ENCODE results near the gene QPRT.
"Not testable (repeated sequence)": the region's sequence is repeated elsewhere in the genome, so short reads cannot be mapped to it uniquely, and the experiment has no call there.

Gene QPRT

DNA sequence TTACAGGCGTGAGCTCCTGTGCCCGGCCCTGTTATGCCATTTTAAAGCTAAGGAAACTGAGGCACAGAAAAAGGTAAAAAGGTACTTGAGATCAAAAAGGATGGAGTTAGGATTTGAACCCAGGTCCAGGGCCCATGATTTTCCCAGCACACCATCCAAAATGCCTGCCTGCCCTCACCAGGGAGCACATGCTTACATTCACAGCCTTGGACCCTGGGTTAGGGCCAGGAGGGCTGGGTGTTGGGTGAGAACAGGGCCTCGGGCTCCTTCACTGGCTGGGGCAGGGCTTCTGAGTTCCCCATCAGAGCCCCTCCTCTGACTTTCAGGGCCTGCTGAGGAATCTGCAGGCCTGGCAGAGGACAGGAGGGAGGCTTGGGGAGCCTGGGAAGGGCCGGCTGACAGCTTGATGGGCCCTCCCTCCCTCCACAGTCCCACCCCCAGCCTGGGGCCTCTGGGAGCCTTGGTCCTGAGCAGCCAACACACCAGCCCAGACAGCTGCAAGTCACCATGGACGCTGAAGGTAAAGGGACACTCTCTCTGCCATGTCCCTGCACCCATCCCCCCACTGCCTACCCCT is at the start of gene QPRT:
QPRT (plus strand) TSS at position 490 of the 577 bp plus-strand sequence; CDS start at position 508, 18 bp downstream.
- no peak for DNase-seq (ENCODE audit: low read depth in 2 of 2, low spot score in 1 of 2)

DNA sequence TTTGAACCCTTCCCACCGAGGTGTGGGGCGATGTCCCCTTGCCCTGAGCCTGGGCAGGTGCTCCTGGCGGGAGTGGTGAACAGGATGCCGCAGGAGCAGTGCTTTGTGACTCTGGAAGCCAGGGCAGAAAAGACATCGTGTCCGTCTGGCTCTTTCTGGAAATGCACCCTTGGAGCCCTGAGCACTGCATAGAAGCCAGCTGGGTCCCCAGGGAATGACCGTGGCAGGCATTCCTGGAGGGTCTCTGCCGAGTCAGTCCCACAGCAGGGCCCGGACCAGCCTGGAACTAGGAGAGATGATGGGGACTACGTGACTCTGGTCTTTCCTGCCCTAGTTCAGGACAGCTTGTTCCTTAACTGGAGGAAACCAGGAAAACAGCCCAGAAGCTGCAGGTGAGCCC is 49.7 kb upstream of the QPRT start:
- DNase-seq (ENCODE audit: low read depth in 2 of 2, low spot score in 1 of 2), result not testable (repeated sequence)

DNA sequence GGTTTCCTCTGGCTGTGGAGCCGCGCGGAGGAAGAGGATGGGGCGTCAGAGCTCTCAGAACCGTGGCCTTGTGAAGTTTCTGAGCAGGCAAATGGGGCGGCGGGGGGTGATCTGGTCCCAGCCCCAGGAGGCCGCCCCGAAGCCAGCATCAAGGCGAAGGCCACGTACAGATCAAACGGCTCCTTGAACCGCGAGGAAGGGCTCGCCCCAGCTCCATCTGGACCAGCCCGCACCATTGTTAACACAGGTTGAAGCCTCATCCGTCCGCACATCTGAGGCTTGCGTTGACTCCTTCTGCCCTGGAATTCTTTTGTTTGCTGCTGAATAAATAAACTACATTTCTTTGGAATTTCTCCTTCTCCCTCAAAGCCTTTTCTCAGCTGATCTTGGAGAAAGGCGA is 47.3 kb upstream of the QPRT start:
- not testable (repeated sequence) for DNase-seq (ENCODE audit: low read depth in 2 of 2, low spot score in 1 of 2)

DNA sequence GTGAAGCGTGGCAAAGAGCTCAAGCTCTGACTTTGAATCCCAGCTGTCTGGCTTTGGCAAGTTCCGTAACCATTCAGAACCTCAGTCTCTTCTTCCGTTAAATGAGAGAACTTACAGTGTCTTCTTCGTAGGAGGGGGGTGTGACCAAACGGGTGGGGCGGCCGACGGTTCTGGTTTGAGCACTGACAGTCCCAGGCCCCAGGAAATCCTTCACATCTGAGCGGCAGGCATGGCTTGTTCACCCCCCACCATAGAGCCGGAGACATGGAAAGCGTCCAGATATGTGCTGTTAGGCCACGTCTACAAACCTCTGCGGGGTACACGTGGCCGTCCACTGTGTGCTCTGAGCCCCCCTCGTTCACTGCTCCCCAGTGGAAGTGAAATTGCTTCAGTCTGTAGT is 43.1 kb upstream of the QPRT start:
- not testable (repeated sequence) for DNase-seq (ENCODE audit: low read depth in 2 of 2, low spot score in 1 of 2)

DNA sequence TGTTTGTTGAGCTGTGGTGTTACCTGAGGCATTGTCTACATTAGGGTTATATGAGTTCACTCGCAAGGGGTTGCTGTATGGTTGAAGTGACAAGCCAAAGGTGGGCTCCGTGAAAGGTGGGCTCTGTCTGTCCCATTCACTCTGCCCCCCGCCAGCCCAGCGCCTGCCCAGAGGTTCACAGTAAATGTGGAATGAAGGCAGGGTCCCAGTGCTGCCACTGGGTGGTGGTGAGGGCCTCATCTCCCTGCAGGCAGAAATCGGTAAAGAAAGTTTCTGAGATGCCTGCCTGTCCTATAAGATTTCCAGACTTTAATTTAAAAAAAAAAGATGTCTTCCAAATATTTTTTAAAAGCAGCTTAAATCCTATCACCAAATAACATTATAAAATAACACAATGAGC is 42.6 kb upstream of the QPRT start:
- DNase-seq (ENCODE audit: low read depth in 2 of 2, low spot score in 1 of 2), result not testable (repeated sequence)

DNA sequence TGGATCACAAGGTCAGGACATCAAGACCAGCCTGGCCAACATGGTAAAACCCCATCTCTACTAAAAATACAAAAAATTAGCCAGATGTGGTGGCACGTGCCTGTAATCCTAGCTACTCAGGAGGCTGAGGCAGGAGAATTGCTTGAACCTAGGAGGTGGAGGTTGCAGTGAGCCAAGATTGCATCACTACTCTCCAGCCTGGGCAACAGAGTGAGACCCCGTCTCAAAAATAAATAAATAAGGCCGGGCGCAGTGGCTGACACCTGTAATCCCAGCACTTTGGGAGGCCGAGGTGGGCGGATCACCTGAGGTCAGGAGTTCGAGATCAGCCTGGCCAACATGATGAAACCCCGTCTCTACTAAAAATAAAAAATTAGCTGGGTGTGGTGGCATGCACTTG is 40.2 kb upstream of the QPRT start:
- DNase-seq (ENCODE audit: low read depth in 2 of 2, low spot score in 1 of 2), result not testable (repeated sequence)

DNA sequence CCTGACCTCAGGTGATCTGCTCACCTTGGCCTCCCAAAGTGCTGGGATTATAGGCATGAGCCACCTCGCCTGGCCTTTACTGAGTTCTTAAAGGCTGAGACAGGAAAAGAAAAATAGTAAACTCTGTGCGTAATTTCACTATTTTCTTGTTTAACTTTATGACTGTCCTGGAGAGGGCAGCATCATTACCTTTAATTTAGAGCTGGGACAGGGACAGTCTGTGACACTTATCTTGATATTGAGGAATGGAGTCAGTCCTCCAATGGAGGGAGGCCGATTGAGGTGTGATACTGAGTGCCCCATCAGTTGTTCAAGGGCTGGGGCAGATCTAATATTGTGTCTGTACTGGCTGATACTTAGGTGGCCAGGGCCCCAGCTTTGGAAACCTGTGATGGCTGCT is 37.4 kb upstream of the QPRT start:
- DNase-seq (ENCODE audit: low read depth in 2 of 2, low spot score in 1 of 2), result no peak

DNA sequence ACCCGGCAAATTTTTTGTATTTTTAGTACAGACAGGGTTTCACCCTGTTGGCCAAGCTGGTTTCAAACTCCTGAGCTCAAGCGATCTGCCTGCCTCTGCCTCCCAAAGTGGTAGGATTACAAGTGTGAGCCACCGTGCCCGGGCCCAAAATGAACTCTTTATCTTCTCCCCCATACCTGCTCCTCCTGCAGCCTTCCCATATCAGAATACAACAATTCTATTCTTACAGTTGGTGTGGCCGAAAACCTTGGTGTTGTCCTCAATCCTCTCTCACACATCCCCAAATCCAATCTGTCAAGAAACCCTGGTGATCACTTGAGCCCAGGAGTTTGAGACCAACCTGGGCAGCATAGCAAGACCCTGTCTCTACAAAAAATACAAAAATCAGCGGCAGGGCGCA is 35.4 kb upstream of the QPRT start:
- no peak for DNase-seq (ENCODE audit: low read depth in 2 of 2, low spot score in 1 of 2)

DNA sequence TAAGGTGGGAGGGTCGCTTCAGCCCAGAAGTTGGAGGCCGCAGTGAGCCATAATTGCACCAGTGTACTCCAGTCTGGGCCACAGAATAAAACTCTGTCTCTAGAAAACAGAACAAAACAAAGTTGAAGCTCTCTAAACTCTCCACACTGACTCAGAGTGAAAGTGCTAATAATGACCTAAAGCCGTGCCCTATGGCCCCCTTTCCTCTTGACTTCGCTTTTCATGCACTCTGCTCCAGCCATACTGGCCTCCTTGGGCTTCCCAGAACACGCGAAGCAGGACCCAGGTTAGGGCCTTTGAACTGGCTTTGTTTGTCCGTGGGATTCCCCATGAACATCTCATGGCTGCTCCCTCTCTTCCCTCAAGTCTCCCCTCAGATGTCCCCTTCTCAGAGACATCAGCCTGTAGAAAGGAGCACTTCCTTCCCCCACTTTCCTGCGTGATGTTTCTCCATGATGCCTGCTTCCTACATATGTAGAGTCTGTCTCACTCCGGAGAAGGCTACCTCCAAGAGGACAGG is 34.6 kb upstream of the QPRT start:
- no peak for DNase-seq (ENCODE audit: low read depth in 2 of 2, low spot score in 1 of 2)

DNA sequence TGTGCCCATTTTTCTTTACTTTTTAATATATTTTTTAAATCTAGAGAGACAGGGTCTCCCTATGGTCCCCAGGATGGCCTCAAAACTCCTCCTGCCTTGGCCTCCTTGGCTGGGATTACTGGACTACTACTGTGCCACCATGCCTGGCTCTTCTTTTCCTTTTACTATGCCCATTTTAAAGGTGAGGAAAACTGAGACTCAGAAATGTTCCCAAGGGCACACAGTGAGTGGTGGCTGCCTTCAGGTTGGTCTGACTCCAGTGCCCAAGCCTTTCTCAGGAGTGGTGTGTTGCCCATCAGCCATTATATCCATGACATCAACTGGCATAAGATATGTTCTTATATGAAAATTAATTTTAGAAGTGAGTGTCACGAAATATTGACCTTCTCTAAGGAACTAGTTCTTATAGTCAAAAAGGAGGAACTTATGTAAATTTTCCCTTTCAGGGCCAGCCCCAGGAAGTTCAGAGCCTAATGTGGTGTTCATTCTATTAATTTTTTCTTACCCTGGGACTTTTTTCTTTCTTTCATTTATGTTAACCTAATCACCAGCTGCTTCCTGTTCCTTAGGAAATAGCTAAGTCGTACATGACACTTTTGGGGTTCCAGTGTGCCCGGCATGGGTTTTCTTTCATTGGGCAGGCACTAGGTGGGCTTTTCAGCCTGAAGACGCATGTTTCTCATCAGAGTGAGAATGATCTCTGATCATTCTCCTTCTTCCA is 33.8 kb upstream of the QPRT start:
- no peak for DNase-seq (ENCODE audit: low read depth in 2 of 2, low spot score in 1 of 2)

DNA sequence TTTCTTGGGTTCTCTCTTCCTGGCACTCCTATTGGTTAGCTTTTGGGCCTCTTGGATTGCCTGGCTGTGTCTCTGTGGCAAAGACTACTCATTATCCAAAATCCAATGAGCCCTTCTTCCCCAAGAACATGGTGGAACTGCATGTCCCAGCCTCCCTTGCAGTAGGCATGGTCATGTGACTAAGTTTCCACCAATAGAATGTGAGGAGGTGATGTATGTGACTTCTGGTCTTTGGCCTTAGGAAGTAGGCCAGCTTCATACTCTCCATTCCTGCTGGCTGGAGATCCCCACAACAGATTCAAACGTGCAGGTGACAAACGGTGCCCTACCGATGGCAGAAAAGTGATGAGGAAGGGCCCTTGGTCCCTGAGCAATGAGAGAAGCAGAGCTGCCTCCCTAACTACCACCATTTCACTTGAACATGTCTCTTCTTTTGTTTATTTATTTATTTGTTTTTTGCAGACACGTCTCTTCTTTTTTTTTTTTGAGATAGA is 33.2 kb upstream of the QPRT start:
- DNase-seq (ENCODE audit: low read depth in 2 of 2, low spot score in 1 of 2), result no peak

DNA sequence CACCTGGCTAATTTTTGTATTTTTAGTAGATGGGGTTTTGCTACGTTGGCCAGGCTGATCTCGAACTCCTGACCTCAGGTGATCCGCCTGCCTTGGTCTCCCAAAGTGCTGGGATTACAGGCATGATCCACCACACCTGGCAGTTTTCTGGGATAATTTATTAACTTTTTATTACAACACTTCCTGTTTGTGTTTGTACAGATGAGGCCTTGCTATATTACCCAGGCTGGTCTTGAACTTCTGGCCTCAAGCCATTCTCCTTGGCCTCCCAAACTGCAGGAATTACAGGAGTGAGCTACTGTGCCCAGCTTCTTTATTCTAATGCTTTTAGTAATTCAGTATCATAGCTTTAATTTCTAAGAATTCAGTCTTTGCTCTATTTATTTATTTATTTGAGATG is 32.0 kb upstream of the QPRT start:
- no peak for DNase-seq (ENCODE audit: low read depth in 2 of 2, low spot score in 1 of 2)

DNA sequence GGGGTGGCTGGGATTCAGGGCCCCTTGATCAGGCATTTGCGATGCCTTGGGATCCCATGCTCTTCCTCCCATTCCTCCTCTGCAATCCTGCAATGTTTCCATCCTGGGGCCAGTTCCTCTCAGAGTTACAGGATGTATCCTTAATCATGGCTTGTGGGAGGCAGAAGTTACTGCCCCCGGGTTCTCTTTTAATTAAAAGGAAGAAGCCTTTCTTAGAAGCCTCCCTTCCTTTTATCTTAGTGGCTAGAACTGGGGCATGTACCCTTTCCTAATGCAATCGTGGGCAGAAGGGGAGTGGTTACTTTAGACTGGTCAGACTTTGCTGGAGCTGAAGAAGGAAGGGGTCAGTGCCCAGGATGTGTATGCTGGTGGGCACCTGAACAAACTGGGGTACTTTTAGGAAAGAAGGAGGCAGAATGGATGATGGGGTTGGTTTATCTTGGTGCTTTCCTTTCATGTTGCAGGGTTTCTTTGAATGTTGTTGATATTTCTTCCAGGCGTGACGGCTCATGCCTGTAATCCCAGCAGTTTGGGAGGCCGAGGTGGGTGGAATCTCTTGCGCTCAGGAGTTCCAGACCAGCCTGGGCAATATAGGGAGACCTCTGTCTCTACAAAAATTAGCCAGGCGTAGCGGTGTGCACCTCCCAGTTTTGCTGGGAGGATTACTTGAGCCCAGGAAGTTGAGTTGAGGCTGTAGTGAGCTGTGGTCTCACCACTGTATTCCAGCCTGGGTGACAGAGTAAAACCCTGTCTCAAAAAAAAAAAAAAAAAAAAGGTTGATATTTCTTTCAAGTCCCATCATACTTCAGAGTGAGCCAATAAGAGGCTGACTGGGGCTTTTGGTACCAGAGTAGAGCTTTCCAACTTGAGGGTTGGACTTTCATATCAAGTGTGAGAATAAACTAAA is 29.1 kb upstream of the QPRT start:
- DNase-seq (ENCODE audit: low read depth in 2 of 2, low spot score in 1 of 2), result no peak

DNA sequence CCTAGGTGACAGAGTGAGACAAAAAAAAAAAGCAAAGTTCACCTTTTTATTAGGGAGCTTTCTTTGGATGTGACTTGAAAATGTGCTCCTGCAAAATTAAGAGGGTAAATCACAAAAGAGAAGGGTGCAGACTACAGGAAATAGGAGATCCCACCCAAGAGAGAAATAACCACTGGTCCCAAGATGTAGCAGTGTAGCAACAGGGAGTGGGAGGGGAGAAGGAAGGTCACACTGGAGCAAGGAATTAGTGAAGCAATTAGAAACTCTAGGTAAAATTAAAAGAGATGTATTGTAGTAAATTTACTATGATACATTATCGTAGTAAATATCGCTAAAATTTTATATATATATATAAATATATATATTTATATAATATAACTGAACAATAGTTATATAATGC is 28.2 kb upstream of the QPRT start:
- no peak for DNase-seq (ENCODE audit: low read depth in 2 of 2, low spot score in 1 of 2)

DNA sequence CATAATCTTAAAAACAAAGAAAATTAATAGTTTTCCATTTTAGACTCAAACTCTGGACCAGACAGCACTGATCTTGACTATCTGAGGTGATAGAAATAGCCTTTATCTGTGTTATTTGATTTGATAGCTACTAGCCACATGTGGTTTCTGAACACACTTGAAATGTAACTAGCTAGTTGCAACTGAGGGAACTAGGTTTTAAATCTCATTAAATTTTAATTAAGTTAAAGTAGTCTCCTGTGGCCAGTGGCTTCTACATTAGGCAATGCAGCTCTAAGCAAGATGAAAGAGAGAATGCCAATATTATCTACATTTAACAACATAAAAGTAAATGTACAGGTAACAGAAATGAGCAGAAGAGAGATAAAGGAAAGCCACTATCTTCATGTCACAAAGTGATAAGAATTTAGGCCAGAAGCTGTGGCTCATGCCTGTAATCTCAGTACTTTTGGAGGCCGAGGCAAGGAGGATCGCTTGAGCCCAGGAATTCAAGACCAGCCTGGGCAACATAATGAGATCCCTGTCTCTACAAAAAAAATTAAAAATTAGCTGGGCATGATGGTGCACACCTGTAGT is 27.1 kb upstream of the QPRT start:
- DNase-seq (ENCODE audit: low read depth in 2 of 2, low spot score in 1 of 2), result no peak

DNA sequence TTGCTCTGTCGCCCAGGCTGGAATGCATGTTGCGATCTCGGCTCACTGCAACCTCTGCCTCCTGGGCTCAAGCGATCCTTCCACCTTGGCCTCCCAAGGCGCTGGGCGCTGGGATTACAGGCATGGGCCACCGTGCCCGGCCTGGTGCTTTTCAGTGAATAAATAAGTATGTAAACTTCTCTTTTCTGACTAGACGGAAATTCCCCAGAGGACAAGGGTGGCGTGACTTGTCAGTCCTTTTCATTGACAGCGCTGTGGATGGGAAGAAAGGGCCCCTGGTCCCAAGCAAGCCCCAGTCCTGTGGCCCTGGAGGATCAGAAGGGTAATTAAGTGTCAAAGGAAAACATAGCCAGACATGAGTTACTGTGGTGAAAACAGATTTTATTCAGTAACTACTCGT is 25.5 kb upstream of the QPRT start:
- DNase-seq (ENCODE audit: low read depth in 2 of 2, low spot score in 1 of 2), result no peak

DNA sequence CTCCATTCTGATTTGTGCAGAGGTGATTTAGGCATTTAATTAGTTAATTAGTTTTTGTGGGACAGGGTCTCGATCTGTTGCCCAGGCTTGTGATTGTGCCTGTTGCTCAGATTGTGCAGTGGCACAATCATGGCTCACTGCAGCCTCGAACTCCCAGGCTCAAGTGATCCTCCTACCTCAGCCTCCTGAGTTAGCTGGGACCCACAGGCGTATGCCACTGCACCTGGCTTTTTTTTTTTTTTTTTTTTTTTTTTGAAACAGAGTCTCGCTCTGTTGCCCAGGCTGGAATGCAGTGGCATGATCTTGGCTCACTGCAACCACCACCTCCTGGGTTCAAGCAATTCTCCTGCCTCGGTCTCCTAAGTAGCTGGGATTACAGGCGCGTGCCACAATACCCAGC is 25.1 kb upstream of the QPRT start:
- DNase-seq (ENCODE audit: low read depth in 2 of 2, low spot score in 1 of 2), result not testable (repeated sequence)

DNA sequence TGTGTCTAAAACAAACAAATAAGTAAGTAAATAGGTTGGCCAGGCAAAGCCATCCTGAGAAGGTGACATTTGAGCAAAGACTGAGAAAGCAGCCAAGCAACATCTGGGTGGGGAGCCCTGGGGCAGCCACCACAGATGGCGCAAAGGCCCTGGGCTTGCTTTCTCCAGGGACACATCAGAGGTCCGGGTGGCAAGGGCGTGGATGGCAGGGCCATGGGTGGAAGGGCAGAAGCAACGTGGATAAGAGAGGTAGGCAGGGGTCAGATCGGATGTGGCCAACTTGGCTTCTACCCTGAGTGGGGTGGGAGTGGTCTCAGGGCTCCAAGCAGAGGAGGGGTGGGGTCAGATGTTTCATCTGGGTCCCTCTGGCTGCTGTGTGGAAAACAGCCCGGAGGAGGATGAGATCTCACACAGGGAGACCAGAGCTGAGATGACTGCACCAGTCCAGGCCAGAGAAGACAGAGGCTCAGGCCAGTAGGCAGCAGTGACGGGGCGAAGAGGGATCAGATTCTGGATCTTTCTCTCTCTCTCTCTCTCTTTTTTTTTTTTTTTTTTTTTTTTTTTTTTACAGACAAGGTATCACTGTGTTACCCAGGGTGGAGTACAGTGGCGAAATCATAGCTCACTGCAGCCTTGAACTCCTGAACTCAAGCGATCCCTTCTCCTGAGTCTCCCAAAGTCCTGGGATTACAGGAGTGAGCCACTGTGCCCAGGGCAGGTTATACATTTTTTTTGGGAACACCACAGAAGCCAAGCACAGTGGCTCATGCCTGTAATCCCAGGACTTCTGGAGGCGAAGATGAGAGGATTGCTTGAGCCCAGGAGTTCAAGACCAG is 22.1 kb upstream of the QPRT start:
- no peak for DNase-seq (ENCODE audit: low read depth in 2 of 2, low spot score in 1 of 2)

DNA sequence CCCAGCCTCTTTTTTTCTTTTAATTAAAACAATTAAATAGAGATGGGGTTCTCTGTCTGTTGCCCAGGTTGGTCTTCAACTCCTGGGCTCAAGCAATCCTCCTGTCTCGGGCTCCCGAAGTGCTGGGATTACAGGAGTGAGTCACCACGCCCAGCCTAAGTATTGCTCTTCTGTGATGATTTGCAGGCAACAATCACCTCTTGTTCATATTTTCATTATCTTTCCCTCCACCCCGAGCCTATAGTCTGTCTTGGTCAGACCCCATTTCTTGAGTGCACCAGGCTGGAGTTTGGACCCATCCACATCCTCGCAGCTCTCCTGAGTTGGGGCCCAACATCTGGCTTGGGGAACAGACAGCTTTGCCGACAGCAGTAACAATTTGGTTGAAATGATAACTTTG is 20.3 kb upstream of the QPRT start:
- no peak for DNase-seq (ENCODE audit: low read depth in 2 of 2, low spot score in 1 of 2)

DNA sequence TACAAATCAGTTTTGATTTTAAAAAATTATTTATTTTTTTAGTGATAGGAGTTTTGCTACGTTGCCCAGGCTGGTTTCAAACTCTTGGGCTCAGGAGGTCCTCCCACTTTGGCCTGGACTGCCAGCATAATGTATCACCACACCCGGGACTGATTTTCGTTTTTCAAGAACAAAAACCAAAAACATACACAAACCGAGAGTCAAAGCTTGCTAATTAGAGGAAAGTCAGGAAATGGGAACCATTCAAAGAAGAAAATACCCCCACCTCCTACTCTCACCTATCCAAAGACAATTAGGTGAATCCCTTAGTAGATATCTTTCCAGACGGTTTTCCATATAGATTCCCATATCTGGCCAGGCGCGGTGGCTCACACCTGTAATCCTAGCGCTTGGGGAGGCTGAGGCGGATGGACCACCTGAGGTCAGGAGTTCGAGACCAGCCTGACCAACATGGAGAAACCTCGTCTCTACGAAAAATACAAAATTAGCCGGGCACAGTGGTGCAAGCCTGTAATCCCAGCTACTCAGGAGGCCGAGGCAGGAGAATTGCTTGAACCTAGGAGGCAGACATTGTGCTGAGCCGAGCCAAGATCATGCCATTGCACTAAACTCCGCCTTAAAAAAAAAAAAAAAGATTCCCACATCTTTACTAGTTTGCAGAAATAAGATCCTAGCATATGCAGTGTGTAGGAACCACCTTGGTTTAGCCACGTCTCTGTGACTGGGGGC is 16.8 kb upstream of the QPRT start:
- no peak for DNase-seq (ENCODE audit: low read depth in 2 of 2, low spot score in 1 of 2)

Measured in stimulated activated CD8-positive, alpha-beta memory T cell treated with anti-CD3 and anti-CD28 coated beads, Interleukin-4, amount 100 ng/mL, for 4 hours (primary cell).